ENCODE measurements around the gene SERINC5.

GRCh38 chr5:80116465-80116864, 139.4 kb downstream of the SERINC5 start:
- TF ChIP-seq EZH2 (IDR thresholded peaks at IDR 0.05; ENCODE audit: insufficient read depth, poor library complexity, severe bottlenecking) (no peak), EZH2phosphoT487 (IDR thresholded peaks at IDR 0.05; ENCODE audit: insufficient read depth, low read depth) (no peak)
